Brain pericyte (primary cell): Measurements from ENCODE around the gene NOX4.
"Not testable (repeated sequence)": the region's sequence is repeated elsewhere in the genome, so short reads cannot be mapped to it uniquely, and the experiment has no call there.

Source experiments
- DNase-seq: peaks from one replicate; pipeline ENCODE4 v3.0.0-alpha.2; 2012; ENCODE audit warnings: low read depth, low spot score

Gene NOX4

DNA sequence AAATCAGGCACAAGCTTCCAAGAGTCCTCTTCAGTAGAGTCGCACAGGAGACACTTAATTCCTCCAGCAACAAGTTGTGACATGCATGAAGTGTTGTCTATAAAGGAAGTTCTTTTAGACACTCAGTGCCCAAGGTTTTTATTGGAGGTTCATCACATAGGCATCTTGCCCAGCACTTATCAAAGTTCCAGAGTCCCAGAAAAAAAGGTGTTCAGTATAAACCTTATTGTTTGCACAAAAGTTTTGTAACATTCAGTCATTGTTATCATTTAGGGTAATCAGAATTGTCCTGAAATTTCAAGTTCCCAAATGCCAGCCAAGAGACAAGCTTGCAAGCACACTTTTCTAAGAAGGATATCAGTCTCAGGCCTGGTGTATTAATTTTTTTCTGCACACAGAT, 182.9 kb downstream of the NOX4 start:
- DNase-seq, result not testable (repeated sequence)

DNA sequence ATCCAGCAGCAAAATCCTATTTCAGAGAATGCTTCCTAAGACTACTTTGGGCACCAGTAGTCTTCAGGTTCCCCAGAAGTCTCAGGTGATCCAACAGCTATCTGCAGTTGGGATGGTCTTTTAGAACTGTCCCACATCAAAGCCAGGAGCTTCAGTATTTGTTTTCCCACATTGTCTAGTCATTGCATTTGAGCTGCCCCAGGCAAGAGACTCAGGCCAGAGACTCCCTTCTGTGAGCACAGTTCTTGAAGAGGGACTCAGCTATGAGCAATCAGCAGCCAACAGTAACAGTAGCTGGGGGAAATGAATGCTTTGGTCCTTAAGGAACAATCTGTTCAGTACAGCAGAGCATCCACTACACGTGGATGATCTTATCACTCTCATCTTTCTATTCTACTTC, 188.1 kb downstream of the NOX4 start:
- DNase-seq, result not testable (repeated sequence)

- not testable (repeated sequence) for DNase-seq
Observed at GRCh38 chr11:89295023-89295422, 196.2 kb downstream of the NOX4 start.

GRCh38 chr11:89293965-89294679, 197.1 kb downstream of the NOX4 start:
- no peak for DNase-seq

GRCh38 chr11:89288004-89288403, 203.2 kb downstream of the NOX4 start:
- DNase-seq, result not testable (repeated sequence)

- not testable (repeated sequence) for DNase-seq
Observed at GRCh38 chr11:89286601-89287000, 204.6 kb downstream of the NOX4 start.

- not testable (repeated sequence) for DNase-seq
Observed at GRCh38 chr11:89281032-89281677, 210.0 kb downstream of the NOX4 start.

- DNase-seq, result no peak
Observed at GRCh38 chr11:89279176-89279575, 212.0 kb downstream of the NOX4 start.

DNA sequence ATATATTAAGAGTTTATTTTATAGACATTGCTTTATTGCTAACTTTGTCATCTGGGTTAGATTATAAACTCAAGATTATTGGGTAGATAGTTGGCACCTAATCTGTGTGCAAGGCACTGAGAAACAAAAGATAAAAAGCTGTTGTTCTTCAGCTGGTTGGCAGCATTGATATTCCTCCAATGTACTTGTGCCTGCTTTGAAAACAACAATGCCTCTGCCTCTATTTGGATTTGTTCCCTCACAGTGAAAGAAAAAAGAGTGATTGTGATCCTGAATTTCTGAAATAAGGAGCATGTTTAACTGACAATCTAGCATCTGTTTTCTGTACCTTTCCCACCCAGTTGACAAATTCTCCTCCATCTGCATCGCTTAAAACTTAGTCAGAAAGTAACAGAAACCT, 215.2 kb downstream of the NOX4 start:
- no peak for DNase-seq
